ENCODE data around the gene DDR1.

- TF ChIP-seq CTCF (IDR thresholded peaks at IDR 0.05; ENCODE audit: poor library complexity, severe bottlenecking) (no peak), EZH2 (IDR thresholded peaks at IDR 0.05; ENCODE audit: borderline replicate concordance, insufficient read depth, low read length, poor library complexity, severe bottlenecking) (no peak), RAD21 (conservative IDR thresholded peaks at IDR 0.05) (no peak), TAF1 (IDR thresholded peaks at IDR 0.05; ENCODE audit: low read depth) (no peak), SMC3 (conservative IDR thresholded peaks at IDR 0.05; ENCODE audit: poor library complexity) (no peak)
Measured at GRCh38 chr6:30842754-30843610, 41.3 kb upstream of the DDR1 start.
